H1 (cell line): Measurements from ENCODE around the gene CUX1. TPM values are rescaled to one million over a fixed set of nuclear protein-coding genes. Genes with fewer than 3 reads are reported as not detected.

Experiments used
- RXRA ChIP-seq: IDR thresholded peaks from 2 replicates; pipeline ENCODE4 v1.6.1; 2011; ENCODE audit warnings: low read depth, mild to moderate bottlenecking, low read length, moderate library complexity; ENCODE audit not compliant: insufficient read depth
- YY1 ChIP-seq: IDR thresholded peaks from 2 replicates; pipeline ENCODE4 v1.6.1; 2011; ENCODE audit warnings: low read depth, mild to moderate bottlenecking, low read length
- polyA plus RNA-seq, 7 experiments: library from polyadenylated mRNA; depleted of rRNA in 3 of 7; stranded (reverse) in 5 of 7; unstranded in 2 of 7; fragments of >200 nt in 5 of 7; fragments of 200-250 nt in 2 of 7; gene quantifications; 1 replicate in 5 of 7; 2 replicates in 1 of 7; 4 replicates in 1 of 7; pipeline versions ENCODE4 v1.2.1 to v1.2.3, GENCODE V29; 2011 to 2013; ENCODE audit warnings: missing spikeins in 2 of 7, mixed read lengths in 2 of 7
- total RNA-seq: library from RNA; stranded (reverse); fragmentation: NEBNext Ultra II Directional; extraction: Animal tissue kit (Norgen Biotek cat#: 25700); gene quantifications from 2 replicates; pipeline ENCODE4 v1.2.1, GENCODE V29; 2021

CUX1 gene
- total and polyA plus RNA-seq, 2 of the 8 experiments (the other 6 are each of a cell fraction or from before 2014, with no cell fraction given) = 21.6 to 65.9 TPM

- no peak for TF ChIP-seq RXRA
- no peak for TF ChIP-seq YY1
- TF ChIP-seq, all 59 proteins: peak for 0
Observed at GRCh38 chr7:101819183-101819582, 1.8 kb downstream of the CUX1 start (continued).
